GM19438 (cell line): ENCODE data around the gene MAN2C1.
"Not testable (repeated sequence)": the region's sequence is repeated elsewhere in the genome, so short reads cannot be mapped to it uniquely, and the experiment has no call there.

Experiments
- ATAC-seq: cut with Tn5 transposase; IDR thresholded peaks from one replicate; pipeline ENCODE4 v1.9.1; 2021; ENCODE audit warnings: low read depth; ENCODE audit not compliant: unreplicated experiment

Gene MAN2C1

GRCh38 chr15:75313116-75313845 is 55.1 kb downstream of the MAN2C1 start:
- no peak for ATAC-seq

- not testable (repeated sequence) for ATAC-seq
These were observed 55.9 kb downstream of the MAN2C1 start for GRCh38 chr15:75312548-75312947.

GRCh38 chr15:75309711-75310110 is 58.7 kb downstream of the MAN2C1 start:
- ATAC-seq = no peak

DNA sequence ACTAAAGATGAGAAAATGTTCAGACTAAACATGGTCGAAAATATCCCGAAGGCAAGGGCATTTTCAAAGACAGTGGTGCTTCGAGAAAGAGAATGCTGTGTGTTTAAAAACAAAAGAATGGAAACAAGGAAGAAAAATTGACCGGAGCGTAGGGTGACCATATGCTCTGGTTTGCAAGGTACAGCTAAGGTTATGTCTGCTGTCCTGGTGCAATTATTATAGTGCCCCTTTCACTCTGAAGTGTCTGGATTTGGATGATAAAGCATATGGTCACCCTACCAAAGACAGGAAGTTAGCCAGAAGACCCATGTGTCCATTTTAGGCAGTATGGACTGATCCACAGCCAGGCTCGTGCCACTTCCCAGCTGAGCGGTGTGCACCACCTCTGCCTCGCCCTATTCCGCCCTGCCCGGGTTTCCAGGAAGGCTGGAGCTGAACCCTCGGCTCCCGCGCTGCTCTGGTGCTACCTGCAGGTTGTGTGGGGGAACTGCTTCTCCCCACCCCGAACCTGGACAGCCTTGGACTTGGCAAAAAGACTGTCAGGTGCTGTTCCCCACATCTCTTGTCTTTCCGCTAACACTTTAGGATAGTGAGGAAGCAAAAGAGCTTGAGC is 60.5 kb downstream of the MAN2C1 start:
- ATAC-seq = no peak

- ATAC-seq = no peak
These were observed 62.2 kb downstream of the MAN2C1 start for GRCh38 chr15:75306188-75306587.
